ENCODE results near the gene GHSR. TPM values are rescaled to one million over a fixed set of nuclear protein-coding genes. Genes with fewer than 3 reads are reported as not detected.

The GHSR gene
- total and polyA plus RNA-seq, 2 of the 4 experiments (the other 2 are of a cell fraction): not detected

DNA sequence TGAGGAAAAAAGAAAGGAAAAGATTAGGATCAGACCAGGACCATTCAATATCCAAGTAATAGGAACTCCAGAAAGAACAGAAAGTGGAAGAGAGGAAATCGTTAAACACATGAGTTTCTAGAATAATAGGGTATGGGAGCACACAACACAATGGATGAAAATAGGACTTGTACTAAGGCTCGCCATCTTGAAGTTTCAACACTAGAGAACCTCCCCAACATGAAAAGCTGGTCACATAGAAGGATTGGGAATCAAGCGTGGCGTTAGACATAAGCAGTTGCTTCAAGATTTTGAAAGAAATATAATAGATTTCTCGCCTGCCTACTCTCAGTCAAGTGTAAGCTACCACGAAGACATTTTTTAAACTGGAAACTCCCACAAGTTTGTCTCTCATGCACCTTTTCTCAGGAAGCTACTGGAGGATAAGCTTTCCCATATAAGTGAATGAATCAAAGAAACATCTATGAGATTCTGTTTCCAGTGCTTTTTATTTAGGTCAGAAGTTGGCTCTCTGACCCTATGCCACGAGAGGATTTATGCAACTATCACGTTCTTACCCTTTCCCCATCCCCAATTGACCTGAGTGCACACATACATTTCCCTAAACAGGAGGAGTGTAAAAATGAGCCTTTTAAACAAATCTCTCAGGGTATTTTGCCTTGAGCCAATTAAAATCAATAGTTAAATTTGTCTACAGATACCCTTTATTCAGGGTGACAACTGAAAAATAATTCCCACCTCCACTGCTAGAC is 45.2 kb downstream of the GHSR start:
- H3K79me1 ChIP-seq (ENCODE audit: low read depth in 1 of 2, low read length in 2 of 2): peaks cover 5 to 7% of the 10 kb centered on the region in 2 experiments; a peak in 3 of 4 replicates
- no peak overlapping the region for H3K4me2 ChIP-seq (ENCODE audit: low read depth, low read length)
- no peak overlapping the region for H3K18ac ChIP-seq (ENCODE audit: low read depth, low read length)
- H2BK20ac ChIP-seq (ENCODE audit: low read depth, low read length): no peak overlapping the region
- no peak overlapping the region for H2BK15ac ChIP-seq (ENCODE audit: low read depth, low read length)
- no TSS peak for BruUV-seq (replicated peaks)
- no peak for ATAC-seq (ENCODE audit: low read depth)
- no peak overlapping the region for H3K23ac ChIP-seq (ENCODE audit: low read depth, low read length)
- H4K5ac ChIP-seq (ENCODE audit: low read depth, low read length): no peak overlapping the region
- no peak overlapping the region for H3K4ac ChIP-seq (ENCODE audit: low read depth, low read length)
- peaks cover 6% of the 10 kb centered on the region; the same call in 1 of the 2 replicates for H4K20me1 ChIP-seq (ENCODE audit: insufficient read depth, low read length)
- H3K36me3 ChIP-seq (ENCODE audit: control insufficient read depth, insufficient read depth, low read length): peaks cover 10% of the 10 kb centered on the region
- CTCF ChIA-PET: no interaction called here
- no peak overlapping the region for H2AFZ ChIP-seq (replicated peaks; ENCODE audit: low read length, poor library complexity)
- dilution Hi-C loops (cut with HindIII; ENCODE audit: low sequenced_read_pairs, unreplicated experiment): no loop called here
- H3K9me3 ChIP-seq (ENCODE audit: control insufficient read depth, insufficient read depth, low read length): no peaks in the 10 kb centered on the region
- WGBS, 2 experiments (ENCODE audit: extremely low coverage in 2 of 2, insufficient read length in 1 of 2): no CpG with 5 or more reads among the region's 8 CpGs
- in situ Hi-C loops (cut with MboI; ENCODE audit: low sequenced_read_pairs): no loop called here
- H3K27ac ChIP-seq (ENCODE audit: insufficient read depth, low read length): no peak overlapping the region
- TF ChIP-seq SMC3 (IDR thresholded peaks at IDR 0.05; ENCODE audit: low read depth, low read length) (no peak), RFX5 (IDR thresholded peaks at IDR 0.05; ENCODE audit: low read depth, low read length) (no peak), MXI1 (IDR thresholded peaks at IDR 0.05; ENCODE audit: borderline replicate concordance, low read depth, low read length) (no peak), RAD21 (IDR thresholded peaks at IDR 0.05; ENCODE audit: low read length) (no peak), CHD1 (IDR thresholded peaks at IDR 0.05; ENCODE audit: low read depth, low read length) (no peak), CTCF (conservative IDR thresholded peaks at IDR 0.05; ENCODE audit: low read depth, low read length) (no peak), BHLHE40 (IDR thresholded peaks at IDR 0.05; ENCODE audit: low read depth, low read length) (no peak), NFE2L2 (IDR thresholded peaks at IDR 0.05; ENCODE audit: low read depth, low read length) (no peak), MAZ (IDR thresholded peaks at IDR 0.05; ENCODE audit: borderline replicate concordance, low read depth, low read length) (no peak), FOS (IDR thresholded peaks at IDR 0.05; ENCODE audit: low read depth, low read length) (no peak), CEBPB (IDR thresholded peaks at IDR 0.05; ENCODE audit: low read depth, low read length) (no peak), POLR2A (IDR thresholded peaks at IDR 0.05; ENCODE audit: low read depth, low read length) (no peak), MAFK (IDR thresholded peaks at IDR 0.05; ENCODE audit: low read depth, low read length) (no peak), RCOR1 (IDR thresholded peaks at IDR 0.05; ENCODE audit: insufficient replicate concordance, low read length) (no peak)
- TF ChIP-seq, protein P1, sequence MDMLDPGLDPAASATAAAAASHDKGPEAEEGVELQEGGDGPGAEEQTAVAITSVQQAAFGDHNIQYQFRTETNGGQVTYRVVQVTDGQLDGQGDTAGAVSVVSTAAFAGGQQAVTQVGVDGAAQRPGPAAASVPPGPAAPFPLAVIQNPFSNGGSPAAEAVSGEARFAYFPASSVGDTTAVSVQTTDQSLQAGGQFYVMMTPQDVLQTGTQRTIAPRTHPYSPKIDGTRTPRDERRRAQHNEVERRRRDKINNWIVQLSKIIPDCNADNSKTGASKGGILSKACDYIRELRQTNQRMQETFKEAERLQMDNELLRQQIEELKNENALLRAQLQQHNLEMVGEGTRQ (IDR thresholded peaks at IDR 0.05; ENCODE audit: low read depth, low read length): no peak
- TF ChIP-seq, protein P2, sequence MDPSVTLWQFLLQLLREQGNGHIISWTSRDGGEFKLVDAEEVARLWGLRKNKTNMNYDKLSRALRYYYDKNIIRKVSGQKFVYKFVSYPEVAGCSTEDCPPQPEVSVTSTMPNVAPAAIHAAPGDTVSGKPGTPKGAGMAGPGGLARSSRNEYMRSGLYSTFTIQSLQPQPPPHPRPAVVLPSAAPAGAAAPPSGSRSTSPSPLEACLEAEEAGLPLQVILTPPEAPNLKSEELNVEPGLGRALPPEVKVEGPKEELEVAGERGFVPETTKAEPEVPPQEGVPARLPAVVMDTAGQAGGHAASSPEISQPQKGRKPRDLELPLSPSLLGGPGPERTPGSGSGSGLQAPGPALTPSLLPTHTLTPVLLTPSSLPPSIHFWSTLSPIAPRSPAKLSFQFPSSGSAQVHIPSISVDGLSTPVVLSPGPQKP (IDR thresholded peaks at IDR 0.05; ENCODE audit: borderline replicate concordance, low read depth, low read length): no peak
- H2BK5ac ChIP-seq (ENCODE audit: low read depth, low read length, poor library complexity, severe bottlenecking): no peak overlapping the region
- peaks cover 6% of the 10 kb centered on the region; the same call in 1 of the 2 replicates for H3K9me1 ChIP-seq (ENCODE audit: insufficient read depth, low read length)
- no peaks in the 10 kb centered on the region for H3K4me1 ChIP-seq (ENCODE audit: control insufficient read depth, insufficient read depth, low read length)
- no peak overlapping the region for H4K8ac ChIP-seq (ENCODE audit: low read depth in 2 of 2, low read length in 2 of 2)
- H2AK5ac ChIP-seq (ENCODE audit: low read depth, low read length): no peak overlapping the region
- no peak overlapping the region for H3K9ac ChIP-seq (ENCODE audit: low read depth, low read length)
- intact Hi-C loops (cut with micrococcal nuclease): no loop called here
- H3K56ac ChIP-seq (ENCODE audit: extremely low read depth, insufficient read depth, low read length): no peak overlapping the region
- H3K4me3 ChIP-seq (ENCODE audit: insufficient read depth, low read depth, low read length): no peak overlapping the region
- H4K91ac ChIP-seq (ENCODE audit: insufficient read depth, low read depth, low read length): no peak overlapping the region
- H3K27me3 ChIP-seq (ENCODE audit: control insufficient read depth, insufficient read depth, low read length): no peaks in the 10 kb centered on the region
- H2BK120ac ChIP-seq (ENCODE audit: low read depth, low read length): no peak overlapping the region
- POLR2A ChIA-PET (ENCODE audit: unreplicated experiment): no interaction called here
- no peak overlapping the region for H2AK9ac ChIP-seq (replicated peaks; ENCODE audit: low read depth, low read length, poor library complexity)
- no peak overlapping the region for H3K14ac ChIP-seq (replicated peaks; ENCODE audit: low read depth, low read length)
- no peak for DNase-seq
